OCI-LY7 (cell line): ENCODE measurements around the gene OAS1. TPM values are rescaled to one million over a fixed set of nuclear protein-coding genes. Genes with fewer than 3 reads are reported as not detected.
A peak's percentile ranks its signal among the peaks of the same experiment; 100 is the strongest.

Source experiments
- BruUV-seq: library from RNA; stranded (reverse); fragments of 400-500 nt; replicated peaks from 2 replicates; lab custom pipeline; 2021; lab: Mats Ljungman, UMichigan
- CTCF ChIA-PET: fragments of 300-600 bp; sonication (Branson Sonifier 250); formaldehyde crosslinking; loops from one replicate; lab custom pipeline; 2022; ENCODE audit warnings: antibody characterized with exemption; ENCODE audit not compliant: unreplicated experiment; lab: Charles Lee
- POLR2A ChIA-PET: fragments of 300-600 bp; sonication (Branson Sonifier 250); formaldehyde crosslinking; loops from one replicate; lab custom pipeline; 2022; ENCODE audit warnings: antibody characterized with exemption; lab: Charles Lee
- DNase-seq: peaks from one replicate; pipeline ENCODE4 v3.0.0-alpha.2; 2015; ENCODE audit warnings: low spot score
- H2AFZ ChIP-seq: fragments of 200-600 bp; sonication (generic), shearing (Covaris generic); 2 replicates; pipeline ENCODE4 v1.6.1; 2014; ENCODE audit warnings: mild to moderate bottlenecking, antibody characterized with exemption, low read length, moderate library complexity
- H3K27ac ChIP-seq: fragments of 200-600 bp; sonication (generic); 2 replicates; pipeline ENCODE4 v1.5.1; 2014; ENCODE audit warnings: mixed run types, low read depth, mild to moderate bottlenecking, moderate library complexity, low read length, inconsistent platforms; ENCODE audit not compliant: poor library complexity, severe bottlenecking
- H3K36me3 ChIP-seq: fragments of 200-600 bp; sonication (generic); 2 replicates; pipeline ENCODE4 v1.6.1; 2014; ENCODE audit warnings: mild to moderate bottlenecking, antibody characterized with exemption, low read length, moderate library complexity, mixed read lengths; ENCODE audit not compliant: insufficient read depth
- H3K4me1 ChIP-seq: fragments of 200-600 bp; sonication (generic); 2 replicates; pipeline ENCODE4 v1.5.1; 2014; ENCODE audit warnings: mild to moderate bottlenecking, low read length; ENCODE audit not compliant: insufficient read depth, poor library complexity, severe bottlenecking
- H3K4me2 ChIP-seq: fragments of 200-600 bp; sonication (generic); 2 replicates; pipeline ENCODE4 v1.6.1; 2014; ENCODE audit warnings: mild to moderate bottlenecking, low read length
- H3K4me3 ChIP-seq: fragments of 200-600 bp; sonication (generic); 2 replicates; pipeline ENCODE4 v1.5.1; 2014; ENCODE audit warnings: mild to moderate bottlenecking, low read depth, low read length; ENCODE audit not compliant: poor library complexity, severe bottlenecking
- H3K79me2 ChIP-seq: fragments of 200-600 bp; sonication (generic); 2 replicates; pipeline ENCODE4 v1.6.1; 2016; ENCODE audit warnings: low read depth, mild to moderate bottlenecking, low read length, moderate library complexity, mixed read lengths; ENCODE audit not compliant: insufficient read depth
- H3K9me2 ChIP-seq: fragments of 200-600 bp; sonication (generic); 2 replicates; pipeline ENCODE4 v1.6.1; 2016; ENCODE audit warnings: mild to moderate bottlenecking, low read length, mixed read lengths; ENCODE audit not compliant: insufficient read depth
- H3K9me3 ChIP-seq: fragments of 200-600 bp; sonication (generic); 2 replicates; pipeline ENCODE4 v1.6.1; 2014; ENCODE audit warnings: mild to moderate bottlenecking, mixed run types, low read length, mixed read lengths
- H4K20me1 ChIP-seq: fragments of 200-600 bp; sonication (generic); 2 replicates; pipeline ENCODE4 v1.6.1; 2014; ENCODE audit warnings: mild to moderate bottlenecking, antibody characterized with exemption, low read length, moderate library complexity, mixed read lengths; ENCODE audit not compliant: insufficient read depth
- EZH2phosphoT487 ChIP-seq: fragments of 200-600 bp; sonication (generic); IDR thresholded peaks from 2 replicates; pipeline ENCODE4 v1.6.1; 2018; ENCODE audit warnings: low read depth, borderline replicate concordance, mild to moderate bottlenecking, mixed run types, antibody characterized with exemption, low read length, moderate library complexity, mixed read lengths
- intact Hi-C: fragments of 100-400 bp; cut with micrococcal nuclease; formaldehyde crosslinking; loops from one replicate; pipeline ENCODE4 v1.10.0; 2022; ENCODE audit not compliant: unreplicated experiment
- total RNA-seq, 2 experiments: library from RNA; depleted of rRNA in 1 of 2; stranded (reverse); fragments of >200 nt in 1 of 2; shearing (Covaris generic) in 1 of 2; gene quantifications; 2 replicates each; pipeline ENCODE4 v1.2.3, GENCODE V29; 2014 to 2022
- TF ChIP-seq, protein P1 (sequence below): fragments of 200-600 bp; sonication (generic); conservative IDR thresholded peaks from 2 replicates; pipeline ENCODE4 v1.5.1; 2014; ENCODE audit warnings: mild to moderate bottlenecking, antibody characterized with exemption, low read length, moderate library complexity, mixed read lengths

The OAS1 gene
- total RNA-seq, 2 experiments from 2014 or later: 49.6 to 56.3 TPM

DNA sequence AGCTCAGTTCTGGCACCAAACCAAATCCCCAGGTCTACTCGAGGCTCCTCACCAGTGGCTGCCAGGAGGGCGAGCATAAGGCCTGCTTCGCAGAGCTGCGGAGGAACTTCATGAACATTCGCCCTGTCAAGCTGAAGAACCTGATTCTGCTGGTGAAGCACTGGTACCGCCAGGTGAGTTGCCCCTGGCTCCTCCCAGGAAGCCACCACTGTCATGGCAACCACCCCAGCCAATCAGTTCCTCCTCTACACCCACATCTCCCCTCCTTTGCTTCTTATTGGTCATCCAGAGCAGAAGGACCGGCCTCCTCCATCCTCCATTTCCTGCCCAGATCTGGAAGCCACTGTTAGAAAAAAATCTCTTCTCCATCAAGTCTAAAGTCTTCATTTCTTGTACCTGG is 54.3 kb downstream of the OAS1 start:
- no peaks in the 10 kb centered on the region for H4K20me1 ChIP-seq
- no peaks in the 10 kb centered on the region for H3K79me2 ChIP-seq
- H3K4me3 ChIP-seq: no peak overlapping the region
- H3K27ac ChIP-seq: no peak overlapping the region
- ChIA-PET CTCF (interaction anchor here (0.6 kb wide), 1 partner anchor 143 kb away, joined by 4 read pairs; no protein-coding TSS in a partner anchor), POLR2A (interaction anchor here (1.1 to 1.2 kb wide), 3 partner anchors 10 to 18 kb away, joined by 3 to 5 read pairs (median 3); partner anchors contain the start of gene OAS2)
- peak overlapping the region; percentile 36; the same call in 1 of the 2 replicates for H3K4me2 ChIP-seq
- H3K36me3 ChIP-seq: no peaks in the 10 kb centered on the region
- peak overlapping the region; percentile 81; the same call in 1 of the 2 replicates for H2AFZ ChIP-seq
- no peak for TF ChIP-seq EZH2phosphoT487
- TF ChIP-seq, protein P1, sequence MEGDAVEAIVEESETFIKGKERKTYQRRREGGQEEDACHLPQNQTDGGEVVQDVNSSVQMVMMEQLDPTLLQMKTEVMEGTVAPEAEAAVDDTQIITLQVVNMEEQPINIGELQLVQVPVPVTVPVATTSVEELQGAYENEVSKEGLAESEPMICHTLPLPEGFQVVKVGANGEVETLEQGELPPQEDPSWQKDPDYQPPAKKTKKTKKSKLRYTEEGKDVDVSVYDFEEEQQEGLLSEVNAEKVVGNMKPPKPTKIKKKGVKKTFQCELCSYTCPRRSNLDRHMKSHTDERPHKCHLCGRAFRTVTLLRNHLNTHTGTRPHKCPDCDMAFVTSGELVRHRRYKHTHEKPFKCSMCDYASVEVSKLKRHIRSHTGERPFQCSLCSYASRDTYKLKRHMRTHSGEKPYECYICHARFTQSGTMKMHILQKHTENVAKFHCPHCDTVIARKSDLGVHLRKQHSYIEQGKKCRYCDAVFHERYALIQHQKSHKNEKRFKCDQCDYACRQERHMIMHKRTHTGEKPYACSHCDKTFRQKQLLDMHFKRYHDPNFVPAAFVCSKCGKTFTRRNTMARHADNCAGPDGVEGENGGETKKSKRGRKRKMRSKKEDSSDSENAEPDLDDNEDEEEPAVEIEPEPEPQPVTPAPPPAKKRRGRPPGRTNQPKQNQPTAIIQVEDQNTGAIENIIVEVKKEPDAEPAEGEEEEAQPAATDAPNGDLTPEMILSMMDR: no peak
- no peaks in the 10 kb centered on the region for H3K9me3 ChIP-seq
- peaks cover 8% of the 10 kb centered on the region for H3K4me1 ChIP-seq
- no TSS peak for BruUV-seq
- DNase-seq: peak; percentile 64
- no peaks in the 10 kb centered on the region for H3K9me2 ChIP-seq
- intact Hi-C loops: no loop called here

DNA sequence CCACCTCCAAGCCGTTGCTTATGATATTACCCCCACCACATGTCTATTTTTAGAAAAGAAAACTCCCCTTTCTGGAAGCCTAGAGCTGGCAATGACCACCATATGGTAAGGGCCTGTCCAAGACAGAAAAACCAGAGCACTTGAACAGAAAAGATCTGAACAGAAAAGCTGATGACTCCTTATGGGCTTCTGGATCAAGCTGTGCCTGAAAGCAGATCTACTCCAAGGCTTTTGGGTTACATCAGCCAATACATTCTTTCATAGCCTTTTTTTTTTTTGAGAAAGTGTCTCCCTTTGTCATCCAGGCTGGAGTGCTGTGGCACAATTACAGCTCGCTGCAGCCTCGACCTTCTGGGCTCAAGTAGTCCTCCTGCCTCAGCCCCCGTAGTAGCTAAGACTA is 54.8 kb downstream of the OAS1 start:
- Histone ChIP-seq H3K4me2 (peak overlapping the region; percentile 36; the same call in 1 of the 2 replicates), H3K4me1 (peaks cover 8% of the 10 kb centered on the region), H3K9me3 (no peaks in the 10 kb centered on the region), H3K4me3 (no peak overlapping the region), H3K27ac (no peak overlapping the region), H2AFZ (peak overlapping the region; percentile 81; the same call in 1 of the 2 replicates), H3K36me3 (no peaks in the 10 kb centered on the region), H3K9me2 (no peaks in the 10 kb centered on the region), H4K20me1 (no peaks in the 10 kb centered on the region), H3K79me2 (no peaks in the 10 kb centered on the region)
- BruUV-seq: no TSS peak
- intact Hi-C loops: no loop called here
- POLR2A ChIA-PET: interaction anchor here (1.1 kb wide), 2 partner anchors 10 to 16 kb away, joined by 3 to 5 read pairs; partner anchors contain the start of gene OAS2
- no peak for TF ChIP-seq EZH2phosphoT487
- TF ChIP-seq, protein P1: no peak
- CTCF ChIA-PET: no interaction called here
- DNase-seq: no peak

DNA sequence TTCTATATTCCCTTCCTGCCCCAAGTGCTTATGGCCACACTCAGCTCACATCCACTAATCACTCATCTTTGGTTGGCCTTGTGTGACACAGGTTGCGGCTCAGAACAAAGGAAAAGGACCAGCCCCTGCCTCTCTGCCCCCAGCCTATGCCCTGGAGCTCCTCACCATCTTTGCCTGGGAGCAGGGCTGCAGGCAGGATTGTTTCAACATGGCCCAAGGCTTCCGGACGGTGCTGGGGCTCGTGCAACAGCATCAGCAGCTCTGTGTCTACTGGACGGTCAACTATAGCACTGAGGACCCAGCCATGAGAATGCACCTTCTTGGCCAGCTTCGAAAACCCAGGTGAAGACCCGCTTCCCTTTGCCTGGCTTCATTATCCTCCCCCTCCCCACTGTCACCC is 55.8 kb downstream of the OAS1 start:
- Histone ChIP-seq H3K4me3 (no peak overlapping the region), H3K4me1 (peaks cover 8% of the 10 kb centered on the region), H3K9me3 (no peaks in the 10 kb centered on the region), H3K36me3 (no peaks in the 10 kb centered on the region), H4K20me1 (no peaks in the 10 kb centered on the region), H3K27ac (no peak overlapping the region), H3K4me2 (no peak overlapping the region), H2AFZ (no peak overlapping the region), H3K79me2 (no peaks in the 10 kb centered on the region), H3K9me2 (no peaks in the 10 kb centered on the region)
- ChIA-PET CTCF (interaction anchor here (0.6 kb wide), 1 partner anchor 408 kb away, joined by 3 read pairs; no protein-coding TSS in a partner anchor), POLR2A (interaction anchor here (0.6 kb wide), 1 partner anchor 96 kb away, joined by 6 read pairs; no protein-coding TSS in a partner anchor)
- BruUV-seq: no TSS peak
- TF ChIP-seq EZH2phosphoT487: no peak
- TF ChIP-seq, protein P1: no peak
- no peak for DNase-seq
- intact Hi-C loops: no loop called here
